ENCODE data around the gene STAG1. TPM values are rescaled to one million over a fixed set of nuclear protein-coding genes. Genes with fewer than 3 reads are reported as not detected.
A peak's percentile ranks its signal among the peaks of the same experiment; 100 is the strongest.

Gene STAG1
- total RNA-seq, 3 donors from 2014 or later: 46.8 to 57.1 (median 50.4) TPM

GRCh38 chr3:136637176-136637575 lies 115.0 kb downstream of the STAG1 start:
- DNase-seq (no peak), ATAC-seq (no peak)
- no peaks in the 10 kb centered on the region for H3K36me3 ChIP-seq (ENCODE audit: low read depth)
- TF ChIP-seq, protein P1, sequence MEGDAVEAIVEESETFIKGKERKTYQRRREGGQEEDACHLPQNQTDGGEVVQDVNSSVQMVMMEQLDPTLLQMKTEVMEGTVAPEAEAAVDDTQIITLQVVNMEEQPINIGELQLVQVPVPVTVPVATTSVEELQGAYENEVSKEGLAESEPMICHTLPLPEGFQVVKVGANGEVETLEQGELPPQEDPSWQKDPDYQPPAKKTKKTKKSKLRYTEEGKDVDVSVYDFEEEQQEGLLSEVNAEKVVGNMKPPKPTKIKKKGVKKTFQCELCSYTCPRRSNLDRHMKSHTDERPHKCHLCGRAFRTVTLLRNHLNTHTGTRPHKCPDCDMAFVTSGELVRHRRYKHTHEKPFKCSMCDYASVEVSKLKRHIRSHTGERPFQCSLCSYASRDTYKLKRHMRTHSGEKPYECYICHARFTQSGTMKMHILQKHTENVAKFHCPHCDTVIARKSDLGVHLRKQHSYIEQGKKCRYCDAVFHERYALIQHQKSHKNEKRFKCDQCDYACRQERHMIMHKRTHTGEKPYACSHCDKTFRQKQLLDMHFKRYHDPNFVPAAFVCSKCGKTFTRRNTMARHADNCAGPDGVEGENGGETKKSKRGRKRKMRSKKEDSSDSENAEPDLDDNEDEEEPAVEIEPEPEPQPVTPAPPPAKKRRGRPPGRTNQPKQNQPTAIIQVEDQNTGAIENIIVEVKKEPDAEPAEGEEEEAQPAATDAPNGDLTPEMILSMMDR (IDR thresholded peaks at IDR 0.05): no peak
- H3K4me1 ChIP-seq (ENCODE audit: low read depth): no peaks in the 10 kb centered on the region
- intact Hi-C loops (cut with DNase I, micrococcal nuclease): no loop called here
- H3K9me3 ChIP-seq: no peaks in the 10 kb centered on the region
- no peak overlapping the region for H3K4me3 ChIP-seq

GRCh38 chr3:136634821-136635220 lies 117.4 kb downstream of the STAG1 start:
- H3K4me1 ChIP-seq (ENCODE audit: low read depth): no peaks in the 10 kb centered on the region
- ATAC-seq (no peak), DNase-seq (no peak)
- no peaks in the 10 kb centered on the region for H3K9me3 ChIP-seq
- H3K36me3 ChIP-seq (ENCODE audit: low read depth): no peaks in the 10 kb centered on the region
- TF ChIP-seq, protein P1 (IDR thresholded peaks at IDR 0.05): no peak
- intact Hi-C loops (cut with DNase I, micrococcal nuclease): no loop called here
- H3K4me3 ChIP-seq: no peak overlapping the region

GRCh38 chr3:136632625-136633081 lies 119.5 kb downstream of the STAG1 start:
- H3K9me3 ChIP-seq: no peaks in the 10 kb centered on the region
- DNase-seq (no peak), ATAC-seq (peak; percentile 30)
- H3K4me3 ChIP-seq: no peak overlapping the region
- intact Hi-C loops (cut with DNase I, micrococcal nuclease): no loop called here
- TF ChIP-seq, protein P1 (IDR thresholded peaks at IDR 0.05): no peak
- H3K4me1 ChIP-seq (ENCODE audit: low read depth): no peaks in the 10 kb centered on the region
- H3K36me3 ChIP-seq (ENCODE audit: low read depth): no peaks in the 10 kb centered on the region

DNA sequence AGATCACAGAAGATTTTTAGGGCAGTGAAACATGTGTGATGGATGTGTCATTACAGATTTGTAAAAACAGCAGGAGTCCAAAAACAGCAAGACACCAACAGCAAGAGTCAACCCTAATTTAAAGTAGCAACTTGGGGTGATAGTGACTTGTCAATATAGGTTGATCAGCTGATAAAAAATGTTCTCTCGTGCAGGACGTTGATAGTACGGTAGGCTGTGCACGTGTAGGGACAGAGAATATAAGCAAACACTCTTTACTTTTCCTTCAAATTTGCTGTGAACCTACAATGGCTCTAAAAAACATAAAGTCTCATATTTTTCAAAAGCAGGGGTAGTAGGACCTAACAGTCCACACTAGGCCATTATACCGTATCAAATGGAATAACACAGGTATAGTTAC lies 120.8 kb downstream of the STAG1 start:
- intact Hi-C loops (cut with DNase I, micrococcal nuclease): no loop called here
- no peak overlapping the region for H3K4me3 ChIP-seq
- DNase-seq: no peak
- no peaks in the 10 kb centered on the region for H3K9me3 ChIP-seq
- H3K4me1 ChIP-seq (ENCODE audit: low read depth): no peaks in the 10 kb centered on the region
- ATAC-seq: no peak
- TF ChIP-seq, protein P1 (IDR thresholded peaks at IDR 0.05): no peak
- H3K36me3 ChIP-seq (ENCODE audit: low read depth): no peaks in the 10 kb centered on the region

DNA sequence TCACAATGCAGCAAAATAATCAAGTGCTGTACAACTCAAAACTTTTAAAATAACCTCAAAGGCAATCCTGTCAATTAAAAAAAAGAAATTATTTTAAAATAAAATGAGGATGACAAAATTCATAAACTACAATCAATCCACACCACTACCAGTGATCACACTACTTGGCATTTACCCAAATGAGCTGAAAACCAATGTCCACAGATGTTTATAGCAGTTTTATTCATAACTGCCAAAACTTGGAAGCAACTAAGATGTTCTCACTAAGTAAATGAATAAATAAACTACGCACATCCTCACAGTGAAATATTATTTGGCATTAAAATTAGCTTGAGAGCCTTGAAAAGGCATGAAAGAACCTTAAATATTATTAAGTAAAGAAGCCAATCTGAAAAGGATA lies 121.3 kb downstream of the STAG1 start:
- H3K36me3 ChIP-seq (ENCODE audit: low read depth): no peaks in the 10 kb centered on the region
- peaks cover 3% of the 10 kb centered on the region for H3K4me1 ChIP-seq (ENCODE audit: low read depth)
- intact Hi-C loops (cut with DNase I, micrococcal nuclease): no loop called here
- TF ChIP-seq, protein P1 (IDR thresholded peaks at IDR 0.05): no peak
- H3K9me3 ChIP-seq: no peaks in the 10 kb centered on the region
- H3K4me3 ChIP-seq: no peak overlapping the region
- DNase-seq (no peak), ATAC-seq (no peak)

- H3K36me3 ChIP-seq (ENCODE audit: low read depth): no peaks in the 10 kb centered on the region
- no peak for DNase-seq
- no peak overlapping the region for H3K4me3 ChIP-seq
- TF ChIP-seq, protein P1 (IDR thresholded peaks at IDR 0.05): no peak
- ATAC-seq: peak; percentile 77
- peaks cover 12% of the 10 kb centered on the region for H3K4me1 ChIP-seq (ENCODE audit: low read depth)
- intact Hi-C loops (cut with DNase I, micrococcal nuclease): no loop called here
- H3K9me3 ChIP-seq: no peaks in the 10 kb centered on the region
Observed at GRCh38 chr3:136626493-136626892, 125.7 kb downstream of the STAG1 start.
